Ishikawa (cell line): ENCODE data around the gene CACNG5.

Source experiments
- CEBPB ChIP-seq: IDR thresholded peaks from 2 replicates; pipeline ENCODE4 v1.6.1; 2012
- EGR1 ChIP-seq: IDR thresholded peaks from 2 replicates; pipeline ENCODE4 v1.6.1; 2012
- EP300 ChIP-seq: IDR thresholded peaks from 2 replicates; pipeline ENCODE4 v1.6.1; 2012; ENCODE audit warnings: borderline replicate concordance
- FOXM1 ChIP-seq: IDR thresholded peaks from 2 replicates; pipeline ENCODE4 v1.6.1; 2012; ENCODE audit warnings: low read depth, borderline replicate concordance
- TEAD4 ChIP-seq: IDR thresholded peaks from 2 replicates; pipeline ENCODE4 v1.6.1; 2012

DNA sequence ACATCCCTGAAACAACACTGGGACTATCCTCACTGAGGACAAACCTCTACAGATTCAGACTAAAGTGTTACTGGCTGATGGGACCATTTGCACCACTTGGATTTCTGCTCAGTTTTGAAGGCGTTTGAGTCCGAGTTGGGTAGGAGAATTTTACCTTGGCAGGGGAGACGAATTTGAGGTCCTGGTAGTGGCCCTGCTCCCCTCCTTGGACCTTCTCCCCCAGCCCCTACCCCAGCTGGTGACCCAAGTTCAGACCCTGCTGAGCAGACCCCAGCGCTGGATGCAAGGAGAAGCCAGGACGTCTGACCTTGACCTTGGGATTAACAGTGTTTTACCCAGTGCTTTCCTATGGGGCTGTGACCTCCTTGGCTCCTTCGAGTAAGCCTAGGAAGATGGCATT is 13.6 kb downstream of the CACNG5 start:
- TF ChIP-seq TEAD4 (no peak), CEBPB (no peak), EGR1 (no peak), FOXM1 (no peak), EP300 (no peak)
